ENCODE results near the gene MYO1A. TPM values are rescaled to one million over a fixed set of nuclear protein-coding genes. Genes with fewer than 3 reads are reported as not detected.

Gene MYO1A
- total and polyA plus RNA-seq, 2 of the 13 experiments (the other 11 are each of a cell fraction or from before 2014, with no cell fraction given) = 5.3 to 6.0 TPM

GRCh38 chr12:57088354-57089270 is 38.7 kb upstream of the MYO1A start, which contains the start of gene NAB2 (continued):
- TF ChIP-seq UBTF (CRISPR knock-in tag; IDR thresholded peaks at IDR 0.05) (peak; percentile 60; the same call in 1 of the 2 replicates), ZNF572 (CRISPR knock-in tag; IDR thresholded peaks at IDR 0.05) (no peak), ZNF12 (CRISPR knock-in tag; IDR thresholded peaks at IDR 0.05) (peak; percentile 80), ZNF850 (CRISPR knock-in tag; conservative IDR thresholded peaks at IDR 0.05) (no peak), TAF15 (IDR thresholded peaks at IDR 0.05; ENCODE audit: low read depth, low read length, poor library complexity, severe bottlenecking) (no peak), ZBTB34 (CRISPR knock-in tag; IDR thresholded peaks at IDR 0.05) (no peak; the same call in 1 of the 2 replicates), IKZF4 (CRISPR knock-in tag; IDR thresholded peaks at IDR 0.05; ENCODE audit: borderline replicate concordance, low read depth, not compliant biosample characterization) (no peak), ZNF781 (CRISPR knock-in tag; IDR thresholded peaks at IDR 0.05; ENCODE audit: borderline replicate concordance, not compliant biosample characterization) (no peak), ZMYM4 (CRISPR knock-in tag; IDR thresholded peaks at IDR 0.05) (peak; percentile 55), ELK4 (CRISPR knock-in tag; IDR thresholded peaks at IDR 0.05; ENCODE audit: borderline replicate concordance) (no peak), FOXP1 (IDR thresholded peaks at IDR 0.05) (no peak; the same call in 1 of the 2 replicates), FOXP1 (CRISPR knock-in tag; IDR thresholded peaks at IDR 0.05) (peak; percentile 75), MLLT10 (CRISPR knock-in tag; IDR thresholded peaks at IDR 0.05) (no peak), ZBTB21 (CRISPR knock-in tag; IDR thresholded peaks at IDR 0.05) (no peak), RNF219 (CRISPR knock-in tag; IDR thresholded peaks at IDR 0.05) (no peak), MTA3 (CRISPR knock-in tag; IDR thresholded peaks at IDR 0.05) (no peak), ZNF530 (CRISPR knock-in tag; IDR thresholded peaks at IDR 0.05; ENCODE audit: low read depth) (no peak), NFE2L1 (CRISPR knock-in tag; IDR thresholded peaks at IDR 0.05; ENCODE audit: borderline replicate concordance) (no peak), HDAC2 (CRISPR knock-in tag; IDR thresholded peaks at IDR 0.05) (peak; percentile 78), HMG20B (CRISPR knock-in tag; conservative IDR thresholded peaks at IDR 0.05) (peak; percentile 71), ZNF737 (CRISPR knock-in tag; IDR thresholded peaks at IDR 0.05; ENCODE audit: borderline replicate concordance) (0 out of 2 replicates have a peak, but pooled peaks have one; percentile 57)

Measured in HepG2 (cell line).